ENCODE measurements around the gene LPP. TPM values are rescaled to one million over a fixed set of nuclear protein-coding genes. Genes with fewer than 3 reads are reported as not detected.

Gene LPP
- total and polyA plus RNA-seq, 9 donors, result 15.9 to 280 (median 134) TPM

DNA sequence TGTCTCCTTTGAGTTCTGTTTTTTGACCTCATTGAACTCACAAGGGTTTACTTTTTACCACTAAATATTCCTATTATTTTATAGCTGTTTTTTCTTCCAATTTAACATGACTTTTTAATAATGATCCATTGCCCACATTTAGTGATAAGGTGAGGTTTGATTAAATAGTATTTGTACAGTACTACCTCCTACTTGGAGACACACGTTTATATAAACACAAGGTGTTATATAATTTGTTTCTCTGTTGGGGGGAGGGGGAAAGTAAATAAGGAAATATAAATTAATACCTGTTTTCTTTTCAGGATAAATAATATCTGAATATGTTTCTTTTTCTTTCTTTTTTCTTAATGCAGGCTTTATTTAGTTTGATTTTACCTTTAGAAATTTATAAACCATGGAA is 281.3 kb downstream of the LPP start:
- no peak overlapping the region for H3K27ac ChIP-seq

DNA sequence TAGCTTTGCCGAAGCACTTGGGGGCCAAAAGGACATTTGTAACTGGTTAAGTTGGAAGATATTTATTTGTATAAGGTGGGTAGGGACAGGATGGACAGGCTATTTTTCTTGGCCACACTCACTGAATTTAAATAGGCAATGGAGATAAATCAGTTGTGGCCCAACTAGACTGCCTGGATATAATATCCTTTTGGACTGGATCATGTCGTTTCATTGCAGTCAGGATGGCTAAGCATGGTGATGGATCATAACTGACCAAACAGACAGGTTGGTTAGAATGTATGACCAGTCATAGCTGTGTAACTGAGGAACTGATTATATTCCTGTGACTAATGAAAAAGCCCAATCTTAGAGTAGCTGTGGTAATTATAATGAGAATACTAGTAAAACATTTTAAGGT is 284.0 kb downstream of the LPP start:
- intact Hi-C loops (cut with DNase I), result no loop called here
- no peak for DNase-seq

More for the DNA sequence above, 281.3 kb downstream of the LPP start:
- Histone ChIP-seq H3K4me1 (ENCODE audit: insufficient read depth) (peaks cover 3% of the 10 kb centered on the region), H3K27me3 (no peaks in the 10 kb centered on the region), H3K36me3 (no peaks in the 10 kb centered on the region), H3K9me3 (no peaks in the 10 kb centered on the region), H3K4me3 (no peak overlapping the region)
- 62 to 67% (median 63%) methylated on average over 1 of the region's 1 CpG for WGBS, 3 donors
- TF ChIP-seq EP300 (IDR thresholded peaks at IDR 0.05) (no peak), POLR2A (IDR thresholded peaks at IDR 0.05) (no peak)
- TF ChIP-seq, protein P1, sequence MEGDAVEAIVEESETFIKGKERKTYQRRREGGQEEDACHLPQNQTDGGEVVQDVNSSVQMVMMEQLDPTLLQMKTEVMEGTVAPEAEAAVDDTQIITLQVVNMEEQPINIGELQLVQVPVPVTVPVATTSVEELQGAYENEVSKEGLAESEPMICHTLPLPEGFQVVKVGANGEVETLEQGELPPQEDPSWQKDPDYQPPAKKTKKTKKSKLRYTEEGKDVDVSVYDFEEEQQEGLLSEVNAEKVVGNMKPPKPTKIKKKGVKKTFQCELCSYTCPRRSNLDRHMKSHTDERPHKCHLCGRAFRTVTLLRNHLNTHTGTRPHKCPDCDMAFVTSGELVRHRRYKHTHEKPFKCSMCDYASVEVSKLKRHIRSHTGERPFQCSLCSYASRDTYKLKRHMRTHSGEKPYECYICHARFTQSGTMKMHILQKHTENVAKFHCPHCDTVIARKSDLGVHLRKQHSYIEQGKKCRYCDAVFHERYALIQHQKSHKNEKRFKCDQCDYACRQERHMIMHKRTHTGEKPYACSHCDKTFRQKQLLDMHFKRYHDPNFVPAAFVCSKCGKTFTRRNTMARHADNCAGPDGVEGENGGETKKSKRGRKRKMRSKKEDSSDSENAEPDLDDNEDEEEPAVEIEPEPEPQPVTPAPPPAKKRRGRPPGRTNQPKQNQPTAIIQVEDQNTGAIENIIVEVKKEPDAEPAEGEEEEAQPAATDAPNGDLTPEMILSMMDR (IDR thresholded peaks at IDR 0.05), result no peak
- intact Hi-C loops (cut with DNase I), result no loop called here
- no peak for DNase-seq

DNA sequence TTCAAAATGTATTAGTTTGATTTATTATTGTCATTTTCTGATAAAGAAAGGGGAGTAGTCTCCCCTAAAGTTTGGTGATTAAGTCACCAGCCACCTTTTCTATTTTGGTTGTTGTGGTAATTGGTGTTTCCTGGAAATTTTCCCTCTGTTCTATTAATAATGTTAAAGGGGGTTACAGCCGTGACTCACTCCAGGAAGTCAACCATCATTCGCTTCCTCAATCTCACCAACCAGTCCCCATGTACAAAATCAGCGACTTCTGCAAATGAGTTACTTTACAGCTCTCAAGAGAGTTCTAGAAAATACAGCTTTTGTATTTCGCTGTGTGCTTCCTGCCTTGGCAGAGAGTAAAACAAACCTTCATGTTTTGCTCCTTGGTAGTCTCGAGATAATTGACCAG is 285.1 kb downstream of the LPP start:
- 86 to 93% (median 88%) methylated on average over 5 of the region's 5 CpGs for WGBS, 3 donors

More for the DNA sequence above, 284.0 kb downstream of the LPP start:
- H3K4me3 ChIP-seq, result no peak overlapping the region
- TF ChIP-seq EP300 (IDR thresholded peaks at IDR 0.05) (no peak), POLR2A (IDR thresholded peaks at IDR 0.05) (no peak)
- TF ChIP-seq, protein P1 (IDR thresholded peaks at IDR 0.05), result no peak
- 69 to 95% (median 86%) methylated on average over 2 of the region's 2 CpGs for WGBS, 3 donors
- H3K4me1 ChIP-seq (ENCODE audit: insufficient read depth), result peaks cover 1% of the 10 kb centered on the region
- no peak overlapping the region for H3K27ac ChIP-seq
- H3K36me3 ChIP-seq, result no peaks in the 10 kb centered on the region
- H3K9me3 ChIP-seq, result no peaks in the 10 kb centered on the region
- no peaks in the 10 kb centered on the region for H3K27me3 ChIP-seq

DNA sequence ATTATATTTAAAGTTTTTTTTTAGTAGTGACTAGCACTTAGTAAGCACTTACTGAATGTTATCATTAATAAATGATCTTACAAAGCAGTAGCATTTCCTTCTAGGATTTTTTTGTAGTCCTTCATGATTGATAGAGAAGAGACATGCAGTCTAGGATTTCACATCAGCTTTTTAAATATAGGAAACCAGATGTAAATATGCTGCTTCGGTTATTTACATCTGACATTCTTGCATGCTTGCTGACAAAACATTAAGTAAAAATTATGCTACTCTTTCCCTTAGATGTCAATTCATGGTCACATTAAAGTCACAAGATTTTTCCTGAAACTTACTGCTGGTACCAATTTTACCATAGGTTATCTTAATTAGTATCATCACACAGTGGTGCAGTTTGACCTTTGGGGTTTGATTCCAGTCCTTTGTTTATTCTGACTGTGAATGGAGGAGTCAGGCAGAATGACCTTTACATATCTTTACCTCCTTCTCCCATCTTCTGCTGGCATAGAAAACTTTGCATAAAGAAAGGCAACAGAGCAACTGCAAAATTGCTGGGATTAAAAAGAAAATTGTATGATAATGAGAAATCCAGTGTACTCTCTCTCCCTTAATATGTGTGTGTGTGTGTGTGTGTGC is 286.5 kb downstream of the LPP start:
- DNase-seq, result no peak

More for the DNA sequence above, 285.1 kb downstream of the LPP start:
- no peaks in the 10 kb centered on the region for H3K9me3 ChIP-seq
- DNase-seq, result no peak
- intact Hi-C loops (cut with DNase I), result no loop called here
- no peaks in the 10 kb centered on the region for H3K4me1 ChIP-seq (ENCODE audit: insufficient read depth)
- no peaks in the 10 kb centered on the region for H3K36me3 ChIP-seq
- H3K4me3 ChIP-seq, result no peak overlapping the region
- H3K27me3 ChIP-seq, result no peaks in the 10 kb centered on the region
- no peak overlapping the region for H3K27ac ChIP-seq
- TF ChIP-seq EP300 (IDR thresholded peaks at IDR 0.05) (no peak), POLR2A (IDR thresholded peaks at IDR 0.05) (no peak)
- TF ChIP-seq, protein P1 (IDR thresholded peaks at IDR 0.05), result no peak

More for the DNA sequence above, 286.5 kb downstream of the LPP start:
- TF ChIP-seq, protein P1 (IDR thresholded peaks at IDR 0.05), result no peak
- no peak for TF ChIP-seq EP300 (IDR thresholded peaks at IDR 0.05)
- no peak for TF ChIP-seq POLR2A (IDR thresholded peaks at IDR 0.05)
- Histone ChIP-seq H3K27ac (no peak overlapping the region), H3K4me3 (no peak overlapping the region), H3K27me3 (no peaks in the 10 kb centered on the region), H3K4me1 (ENCODE audit: insufficient read depth) (no peaks in the 10 kb centered on the region), H3K9me3 (no peaks in the 10 kb centered on the region), H3K36me3 (no peaks in the 10 kb centered on the region)
- intact Hi-C loops (cut with DNase I), result no loop called here
- WGBS, 3 donors, result 74 to 85% (median 77%) methylated on average over 1 of the region's 1 CpG

Data from ovary (tissue), 9 donors.